Measurements from ENCODE around the gene PDK4.

The PDK4 gene

DNA sequence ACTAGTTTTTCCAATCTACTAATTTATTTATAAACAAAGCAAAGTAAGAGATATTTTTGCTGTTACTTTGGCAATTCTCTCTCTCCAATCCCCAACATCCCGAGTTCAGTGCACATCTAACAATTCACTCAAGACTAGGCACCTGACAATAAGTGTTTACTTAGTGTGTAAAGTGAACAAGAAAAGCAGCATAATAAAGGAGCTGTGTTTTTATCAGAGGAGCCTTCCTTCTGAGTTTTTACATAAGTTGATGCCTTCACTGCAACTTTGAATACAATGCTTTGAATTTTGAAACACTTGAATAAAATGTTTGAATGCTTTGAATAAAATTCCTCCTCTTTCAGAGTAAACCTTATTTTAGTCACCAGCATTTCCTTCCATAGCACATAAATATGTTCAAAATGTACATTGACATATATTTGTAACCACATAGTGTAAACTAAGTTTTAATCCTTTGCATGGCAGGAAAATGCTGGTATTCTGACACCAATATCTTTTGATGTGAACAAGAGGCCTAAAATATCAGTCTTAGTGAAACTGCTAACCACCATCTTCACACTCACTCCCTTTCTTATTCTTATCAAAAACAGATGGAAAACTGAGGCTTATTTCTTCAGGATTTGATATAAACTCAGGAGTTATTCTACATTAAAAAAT, 11.4 kb downstream of the PDK4 start:
- H3K27me3 ChIP-seq (ENCODE audit: insufficient read depth, low read length): no peaks in the 10 kb centered on the region
- H3K9me3 ChIP-seq (ENCODE audit: insufficient read depth, low read depth, low read length): no peaks in the 10 kb centered on the region

DNA sequence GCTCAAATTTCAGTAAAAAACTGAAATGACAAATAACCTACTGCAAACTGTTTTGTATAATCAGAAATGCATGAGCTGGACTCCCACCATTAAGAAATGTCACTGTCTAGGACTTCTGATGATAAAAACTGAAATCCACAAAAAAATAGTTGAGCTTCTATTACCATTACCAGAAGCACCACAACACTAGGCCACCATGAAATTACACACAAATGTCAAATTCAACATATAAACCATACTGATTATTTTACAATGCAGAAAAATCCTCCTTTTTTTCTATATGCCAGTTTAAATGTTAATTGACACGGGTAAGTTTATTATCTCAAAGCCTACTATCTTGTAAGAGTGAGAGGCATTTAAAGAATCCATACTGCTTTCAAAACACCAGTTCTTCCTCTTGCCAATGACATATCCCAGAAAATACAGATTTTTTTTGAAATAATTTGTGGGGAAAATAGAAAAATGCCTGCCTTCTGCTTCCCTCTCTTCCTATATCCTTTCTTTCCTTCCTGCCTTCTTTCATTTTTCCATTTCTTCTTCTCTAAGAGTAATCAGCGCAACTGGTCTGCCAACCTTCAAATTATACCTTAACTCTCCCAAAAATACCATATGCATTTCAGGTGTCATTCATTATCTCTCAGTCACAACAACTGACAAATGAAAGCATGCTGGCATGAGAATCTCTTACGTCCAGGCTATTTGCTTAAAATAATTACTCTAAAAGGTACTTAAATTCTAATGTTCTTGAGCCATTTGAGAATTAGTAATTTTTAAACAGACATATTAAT, 12.3 kb downstream of the PDK4 start:
- H3K4me3 ChIP-seq (ENCODE audit: low read length): no peak overlapping the region
- H3K9me3 ChIP-seq (ENCODE audit: insufficient read depth, low read depth, low read length): no peaks in the 10 kb centered on the region
- no peak overlapping the region for H3K9ac ChIP-seq (ENCODE audit: low read depth, low read length)
- H3K27me3 ChIP-seq (ENCODE audit: insufficient read depth, low read length): no peaks in the 10 kb centered on the region
- H3K27ac ChIP-seq (ENCODE audit: low read length): no peak overlapping the region
- no peaks in the 10 kb centered on the region for H3K36me3 ChIP-seq (ENCODE audit: insufficient read depth, low read depth, low read length)
- H3K4me1 ChIP-seq (ENCODE audit: insufficient read depth, low read length): peaks cover 6% of the 10 kb centered on the region; the same call in 1 of the 2 replicates

More for the DNA sequence above, 11.4 kb downstream of the PDK4 start:
- no peak overlapping the region for H3K4me3 ChIP-seq (ENCODE audit: low read length)
- no peak overlapping the region for H3K27ac ChIP-seq (ENCODE audit: low read length)
- peaks cover 9% of the 10 kb centered on the region; the same call in 1 of the 2 replicates for H3K4me1 ChIP-seq (ENCODE audit: insufficient read depth, low read length)
- no peaks in the 10 kb centered on the region for H3K36me3 ChIP-seq (ENCODE audit: insufficient read depth, low read depth, low read length)
- no peak overlapping the region for H3K9ac ChIP-seq (ENCODE audit: low read depth, low read length)

DNA sequence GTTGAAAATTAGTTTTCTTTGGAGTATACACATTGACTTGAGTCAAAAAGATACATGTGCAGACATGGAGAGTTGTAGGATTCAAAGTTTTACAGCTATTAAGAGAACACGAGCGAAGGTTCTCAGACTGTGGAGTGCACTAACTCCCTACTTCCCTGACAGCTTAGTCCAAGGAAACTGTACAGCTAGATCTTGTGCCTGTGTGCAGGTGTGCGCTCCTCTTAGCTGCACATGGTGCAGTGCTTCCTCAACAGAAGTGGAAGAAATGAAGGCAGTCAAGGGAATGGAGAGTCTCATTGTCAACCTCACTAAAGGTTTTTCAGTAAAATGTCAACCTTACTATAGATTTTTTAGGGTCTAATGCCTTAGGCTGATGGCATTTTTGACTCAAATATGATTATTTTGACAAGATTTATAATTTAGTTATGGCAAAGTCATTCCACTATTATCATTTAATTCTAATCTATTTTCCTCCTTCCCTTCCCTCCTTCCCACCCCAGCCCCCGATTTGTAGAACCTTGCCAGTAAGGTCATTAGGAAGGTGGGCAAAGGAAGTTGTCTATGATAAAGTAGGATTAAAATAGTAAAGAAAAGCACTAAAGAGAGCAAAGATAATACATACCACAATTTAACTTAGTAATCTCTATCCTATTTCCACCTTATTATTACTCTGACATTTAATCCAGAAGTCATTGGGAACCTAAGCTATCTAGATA, 13.6 kb downstream of the PDK4 start:
- Histone ChIP-seq H3K27ac (ENCODE audit: low read length) (no peak overlapping the region), H3K4me3 (ENCODE audit: low read length) (no peak overlapping the region), H3K4me1 (ENCODE audit: insufficient read depth, low read length) (no peaks in the 10 kb centered on the region), H3K9ac (ENCODE audit: low read depth, low read length) (no peak overlapping the region), H3K27me3 (ENCODE audit: insufficient read depth, low read length) (no peaks in the 10 kb centered on the region), H3K36me3 (ENCODE audit: insufficient read depth, low read depth, low read length) (no peaks in the 10 kb centered on the region), H3K9me3 (ENCODE audit: insufficient read depth, low read depth, low read length) (no peaks in the 10 kb centered on the region)

DNA sequence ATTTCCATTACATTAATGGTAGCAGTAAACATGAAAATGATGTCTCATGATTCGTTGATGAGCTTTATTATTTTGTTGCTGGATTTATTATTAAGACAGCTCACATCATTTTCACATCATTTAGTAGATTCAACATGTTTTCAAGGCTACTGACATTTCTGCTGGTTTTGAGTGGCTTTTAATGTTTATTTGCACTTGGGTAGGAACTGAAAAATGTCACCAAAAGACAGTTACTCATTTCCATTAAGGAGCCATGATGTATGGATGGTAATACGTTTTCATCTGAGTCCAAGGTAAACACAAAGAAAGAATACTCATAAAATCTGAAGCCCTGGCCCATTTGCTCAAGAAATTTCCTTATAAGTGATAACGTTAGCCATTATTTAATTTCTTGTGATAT, 14.8 kb downstream of the PDK4 start:
- H3K4me1 ChIP-seq (ENCODE audit: insufficient read depth, low read length): no peaks in the 10 kb centered on the region
- no peaks in the 10 kb centered on the region for H3K36me3 ChIP-seq (ENCODE audit: insufficient read depth, low read depth, low read length)
- H3K27ac ChIP-seq (ENCODE audit: low read length): no peak overlapping the region

DNA sequence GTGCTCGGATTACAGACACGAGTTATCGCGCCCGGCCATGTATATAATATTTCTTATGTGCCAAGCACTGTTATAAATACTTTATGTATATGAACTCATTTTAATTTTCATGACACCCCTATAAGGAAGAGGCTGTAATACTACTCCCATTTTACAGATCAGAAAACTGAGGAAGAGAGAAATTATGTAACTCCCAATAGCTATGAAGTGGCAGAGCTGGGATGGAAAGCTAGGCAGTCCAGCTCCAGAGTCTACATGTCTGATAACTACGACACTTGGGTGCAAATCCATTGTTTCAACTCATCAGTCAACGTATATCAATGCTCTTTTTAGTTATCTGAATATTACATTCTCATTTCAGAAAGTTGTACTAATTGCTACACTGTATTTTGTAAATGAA, 17.0 kb downstream of the PDK4 start:
- no peaks in the 10 kb centered on the region for H3K9me3 ChIP-seq (ENCODE audit: insufficient read depth, low read depth, low read length)
- no peaks in the 10 kb centered on the region for H3K27me3 ChIP-seq (ENCODE audit: insufficient read depth, low read length)
- no peaks in the 10 kb centered on the region for H3K36me3 ChIP-seq (ENCODE audit: insufficient read depth, low read depth, low read length)
- no peak overlapping the region for H3K4me3 ChIP-seq (ENCODE audit: low read length)
- no peak overlapping the region for H3K9ac ChIP-seq (ENCODE audit: low read depth, low read length)
- H3K27ac ChIP-seq (ENCODE audit: low read length): no peak overlapping the region
- no peaks in the 10 kb centered on the region for H3K4me1 ChIP-seq (ENCODE audit: insufficient read depth, low read length)

More for the DNA sequence above, 14.8 kb downstream of the PDK4 start:
- H3K27me3 ChIP-seq (ENCODE audit: insufficient read depth, low read length): no peaks in the 10 kb centered on the region
- H3K9me3 ChIP-seq (ENCODE audit: insufficient read depth, low read depth, low read length): no peaks in the 10 kb centered on the region
- no peak overlapping the region for H3K4me3 ChIP-seq (ENCODE audit: low read length)
- no peak overlapping the region for H3K9ac ChIP-seq (ENCODE audit: low read depth, low read length)

DNA sequence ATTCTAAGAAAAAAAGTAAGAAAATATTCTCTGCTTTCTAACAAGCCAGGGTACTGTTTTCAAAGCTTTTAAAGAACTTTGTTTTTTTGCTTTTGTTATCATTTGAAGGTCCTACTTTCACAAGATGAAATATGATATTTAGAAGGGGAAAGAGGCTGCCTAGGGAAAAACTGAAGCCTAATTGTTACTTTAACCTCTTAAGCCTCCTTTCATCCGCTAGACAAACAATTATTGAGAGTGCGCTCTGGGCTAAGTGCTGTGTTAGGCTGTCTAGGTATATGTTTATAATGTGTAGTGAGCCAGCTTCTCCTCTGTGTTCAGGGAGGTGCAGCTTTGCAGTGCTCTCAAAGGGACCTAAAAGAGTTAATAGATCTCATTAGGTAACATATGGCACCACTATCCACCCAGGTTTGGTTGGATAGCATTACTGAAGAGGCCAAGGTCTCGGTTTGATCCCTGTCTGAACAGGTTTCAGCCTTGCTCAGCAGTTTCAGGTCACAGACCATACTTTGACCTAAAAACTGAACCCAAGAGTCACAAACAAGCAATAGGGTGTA, 17.9 kb downstream of the PDK4 start:
- Histone ChIP-seq H3K4me1 (ENCODE audit: insufficient read depth, low read length) (no peaks in the 10 kb centered on the region), H3K36me3 (ENCODE audit: insufficient read depth, low read depth, low read length) (no peaks in the 10 kb centered on the region), H3K4me3 (ENCODE audit: low read length) (no peak overlapping the region), H3K27me3 (ENCODE audit: insufficient read depth, low read length) (no peaks in the 10 kb centered on the region), H3K9ac (ENCODE audit: low read depth, low read length) (no peak overlapping the region), H3K9me3 (ENCODE audit: insufficient read depth, low read depth, low read length) (no peaks in the 10 kb centered on the region; the same call in 1 of the 2 replicates), H3K27ac (ENCODE audit: low read length) (no peak overlapping the region)

DNA sequence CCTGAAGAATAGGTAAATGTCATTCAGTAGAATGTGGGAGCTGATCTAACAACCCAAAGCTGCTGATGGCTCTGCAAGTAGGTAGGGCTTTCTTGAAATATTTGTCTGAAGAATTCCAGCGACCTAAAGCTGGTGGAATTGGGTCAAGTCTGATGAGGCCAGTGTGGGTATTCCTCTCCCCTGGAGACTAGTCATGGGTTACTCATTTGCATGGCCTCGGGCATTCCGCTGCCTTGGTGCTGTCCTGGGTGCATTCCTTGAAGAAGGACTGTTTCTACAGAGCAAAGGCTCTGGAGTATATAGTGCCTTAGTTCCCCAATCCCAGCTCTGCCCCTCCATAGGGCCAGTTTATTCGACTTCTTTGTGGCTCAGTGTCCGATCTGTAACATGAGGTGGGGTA, 19.2 kb downstream of the PDK4 start:
- Histone ChIP-seq H3K9me3 (ENCODE audit: insufficient read depth, low read depth, low read length) (no peaks in the 10 kb centered on the region; the same call in 1 of the 2 replicates), H3K27me3 (ENCODE audit: insufficient read depth, low read length) (no peaks in the 10 kb centered on the region), H3K4me3 (ENCODE audit: low read length) (no peak overlapping the region), H3K4me1 (ENCODE audit: insufficient read depth, low read length) (no peaks in the 10 kb centered on the region), H3K27ac (ENCODE audit: low read length) (no peak overlapping the region), H3K36me3 (ENCODE audit: insufficient read depth, low read depth, low read length) (no peaks in the 10 kb centered on the region), H3K9ac (ENCODE audit: low read depth, low read length) (no peak overlapping the region)

DNA sequence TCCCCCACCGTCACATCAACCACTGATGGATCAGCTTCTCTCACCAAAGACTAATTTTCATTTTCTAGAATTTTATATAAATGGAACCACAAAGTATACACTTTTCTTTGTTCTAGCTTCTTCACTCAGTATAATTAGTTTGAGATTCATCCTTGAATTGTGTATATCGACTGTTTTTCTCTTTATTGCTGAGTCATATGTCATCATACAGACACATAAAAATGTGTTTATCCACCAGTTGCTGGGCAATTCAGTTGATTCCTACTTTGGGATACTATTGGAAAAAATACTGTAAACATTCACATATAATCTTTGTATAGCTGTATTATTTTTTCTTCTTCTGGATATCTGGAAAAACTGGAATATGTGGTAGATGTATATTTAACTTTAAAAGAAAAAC, 26.6 kb downstream of the PDK4 start:
- H3K27me3 ChIP-seq (ENCODE audit: insufficient read depth, low read length): no peaks in the 10 kb centered on the region
- H3K4me3 ChIP-seq (ENCODE audit: low read length): no peak overlapping the region
- H3K27ac ChIP-seq (ENCODE audit: low read length): no peak overlapping the region
- H3K4me1 ChIP-seq (ENCODE audit: insufficient read depth, low read length): no peaks in the 10 kb centered on the region
- H3K9ac ChIP-seq (ENCODE audit: low read depth, low read length): no peak overlapping the region
- H3K9me3 ChIP-seq (ENCODE audit: insufficient read depth, low read depth, low read length): no peaks in the 10 kb centered on the region; the same call in 1 of the 2 replicates
- H3K36me3 ChIP-seq (ENCODE audit: insufficient read depth, low read depth, low read length): no peaks in the 10 kb centered on the region

DNA sequence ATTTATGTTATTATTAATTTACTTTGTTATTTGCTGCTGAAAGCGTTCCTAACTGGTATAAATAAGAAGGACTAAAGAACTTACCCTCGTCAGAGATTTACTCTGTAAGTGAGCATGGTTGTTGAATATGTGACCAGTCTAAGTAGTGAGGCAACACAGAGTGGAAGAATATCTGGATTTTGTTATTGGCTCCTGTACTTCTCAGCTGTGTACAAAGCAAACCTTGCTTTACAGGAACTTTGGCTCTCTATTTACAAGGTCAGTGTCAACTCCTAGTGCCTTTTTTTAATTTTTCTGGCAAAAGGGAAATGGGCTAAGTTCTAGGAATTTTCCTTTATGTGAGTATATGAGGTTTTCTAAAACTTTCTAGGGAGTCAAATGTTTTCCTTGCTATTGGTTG, 35.6 kb downstream of the PDK4 start:
- no peaks in the 10 kb centered on the region for H3K9me3 ChIP-seq (ENCODE audit: insufficient read depth, low read depth, low read length)
- no peak overlapping the region for H3K27ac ChIP-seq (ENCODE audit: low read length)
- no peaks in the 10 kb centered on the region for H3K4me1 ChIP-seq (ENCODE audit: insufficient read depth, low read length)
- no peak overlapping the region for H3K9ac ChIP-seq (ENCODE audit: low read depth, low read length)
- H3K27me3 ChIP-seq (ENCODE audit: insufficient read depth, low read length): no peaks in the 10 kb centered on the region
- H3K4me3 ChIP-seq (ENCODE audit: low read length): no peak overlapping the region
- H3K36me3 ChIP-seq (ENCODE audit: insufficient read depth, low read depth, low read length): no peaks in the 10 kb centered on the region

DNA sequence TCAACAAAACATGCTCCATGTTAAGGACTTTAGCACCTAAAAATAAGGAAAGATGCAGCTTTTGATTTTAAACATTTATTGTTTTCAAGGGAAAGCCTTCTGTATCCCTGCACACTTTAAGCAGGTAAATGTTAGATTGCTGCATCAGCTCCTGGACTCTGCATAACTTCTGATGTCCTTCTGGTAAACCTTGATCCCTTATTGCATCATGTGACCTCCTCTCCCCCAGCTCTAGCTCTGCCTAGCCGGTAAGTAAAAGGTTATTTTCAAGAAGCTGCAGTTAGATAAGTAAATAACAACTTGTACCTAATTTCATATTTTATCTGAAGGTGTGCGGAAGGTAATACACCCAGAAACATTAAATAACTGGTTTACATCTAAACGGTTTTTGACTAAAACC, 37.5 kb downstream of the PDK4 start:
- Histone ChIP-seq H3K27me3 (ENCODE audit: insufficient read depth, low read length) (no peaks in the 10 kb centered on the region), H3K27ac (ENCODE audit: low read length) (no peak overlapping the region), H3K36me3 (ENCODE audit: insufficient read depth, low read depth, low read length) (no peaks in the 10 kb centered on the region), H3K4me3 (ENCODE audit: low read length) (no peak overlapping the region), H3K9ac (ENCODE audit: low read depth, low read length) (no peak overlapping the region), H3K4me1 (ENCODE audit: insufficient read depth, low read length) (no peaks in the 10 kb centered on the region), H3K9me3 (ENCODE audit: insufficient read depth, low read depth, low read length) (no peaks in the 10 kb centered on the region)

DNA sequence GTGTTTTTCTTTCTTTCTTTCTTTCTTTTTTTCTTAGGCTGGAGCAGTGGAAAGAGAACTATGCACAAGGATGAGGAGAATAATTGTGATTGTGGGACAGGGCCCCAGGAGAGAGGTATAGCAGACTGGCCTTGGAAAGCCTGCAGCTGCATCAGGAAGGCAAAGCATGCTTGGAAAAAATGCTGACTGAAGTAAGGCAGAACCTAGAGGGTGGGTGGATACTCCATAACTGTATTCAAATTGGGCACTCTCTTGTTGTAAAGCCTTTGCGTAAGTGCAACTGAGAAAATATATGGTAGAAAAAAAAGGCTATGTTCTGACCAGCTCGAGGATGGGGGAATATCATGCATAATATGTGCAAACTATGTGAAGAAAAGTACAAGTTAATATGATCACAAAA, 39.5 kb downstream of the PDK4 start:
- H3K36me3 ChIP-seq (ENCODE audit: insufficient read depth, low read depth, low read length): no peaks in the 10 kb centered on the region
- H3K27ac ChIP-seq (ENCODE audit: low read length): no peak overlapping the region
- no peaks in the 10 kb centered on the region for H3K9me3 ChIP-seq (ENCODE audit: insufficient read depth, low read depth, low read length)

More for the DNA sequence above, 39.5 kb downstream of the PDK4 start:
- Histone ChIP-seq H3K4me3 (ENCODE audit: low read length) (no peak overlapping the region), H3K27me3 (ENCODE audit: insufficient read depth, low read length) (no peaks in the 10 kb centered on the region), H3K9ac (ENCODE audit: low read depth, low read length) (no peak overlapping the region), H3K4me1 (ENCODE audit: insufficient read depth, low read length) (no peaks in the 10 kb centered on the region)

All from iPS-20b (cell line).